ENCODE measurements around the gene FBXO2.

FBXO2 gene

DNA sequence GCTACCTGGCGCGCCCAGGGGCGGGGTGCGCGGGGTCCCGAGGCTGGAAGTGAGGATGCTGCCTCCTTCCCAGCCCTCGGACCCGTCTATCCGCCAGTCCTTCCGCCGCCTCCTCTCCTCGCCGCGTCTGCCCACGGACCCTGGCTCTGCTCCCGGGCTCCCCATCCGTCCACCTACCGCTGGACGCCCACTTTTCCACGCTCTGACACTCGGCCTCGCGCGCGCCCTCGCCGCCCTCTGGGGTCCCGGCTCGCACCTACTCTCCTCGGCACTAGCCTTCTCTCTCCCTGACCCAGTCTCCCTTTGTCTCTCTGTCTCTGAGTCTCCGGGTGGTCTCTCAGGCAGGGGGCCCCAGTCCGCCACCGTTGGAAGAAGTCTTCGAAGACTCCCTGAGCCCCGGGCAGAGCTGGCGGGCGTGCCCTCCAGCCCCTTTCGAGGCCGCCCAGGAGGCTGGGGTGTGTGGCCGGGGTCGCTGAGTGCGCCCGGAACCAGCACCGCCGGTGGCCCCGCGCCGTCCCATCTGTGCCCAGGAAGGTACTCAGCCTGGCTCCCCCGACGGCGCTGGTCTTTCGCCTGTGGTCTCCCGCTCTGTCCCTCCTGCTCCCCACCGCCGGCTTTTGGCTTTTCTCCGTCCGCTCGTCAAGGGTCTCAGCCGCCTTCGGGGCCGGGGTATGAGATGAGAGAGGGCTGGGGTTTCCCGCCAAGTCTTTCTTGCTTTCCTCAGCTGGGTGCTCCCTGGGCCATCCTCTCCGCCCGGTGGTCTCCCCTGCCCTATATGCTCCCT, 37.9 kb upstream of the FBXO2 start:
- H3K4me1 ChIP-seq (ENCODE audit: control insufficient read depth, insufficient read depth, low read length), result no peaks in the 10 kb centered on the region
- no peak overlapping the region for H3K4me3 ChIP-seq (ENCODE audit: low read length)
- H3K36me3 ChIP-seq (ENCODE audit: control insufficient read depth, insufficient read depth, low read length), result no peaks in the 10 kb centered on the region
- no peak overlapping the region for H3K27ac ChIP-seq (ENCODE audit: low read depth, low read length)
- no peak overlapping the region for H3K9ac ChIP-seq (ENCODE audit: low read length)
- H3K27me3 ChIP-seq (ENCODE audit: control insufficient read depth, insufficient read depth, low read length), result peaks cover 20% of the 10 kb centered on the region

DNA sequence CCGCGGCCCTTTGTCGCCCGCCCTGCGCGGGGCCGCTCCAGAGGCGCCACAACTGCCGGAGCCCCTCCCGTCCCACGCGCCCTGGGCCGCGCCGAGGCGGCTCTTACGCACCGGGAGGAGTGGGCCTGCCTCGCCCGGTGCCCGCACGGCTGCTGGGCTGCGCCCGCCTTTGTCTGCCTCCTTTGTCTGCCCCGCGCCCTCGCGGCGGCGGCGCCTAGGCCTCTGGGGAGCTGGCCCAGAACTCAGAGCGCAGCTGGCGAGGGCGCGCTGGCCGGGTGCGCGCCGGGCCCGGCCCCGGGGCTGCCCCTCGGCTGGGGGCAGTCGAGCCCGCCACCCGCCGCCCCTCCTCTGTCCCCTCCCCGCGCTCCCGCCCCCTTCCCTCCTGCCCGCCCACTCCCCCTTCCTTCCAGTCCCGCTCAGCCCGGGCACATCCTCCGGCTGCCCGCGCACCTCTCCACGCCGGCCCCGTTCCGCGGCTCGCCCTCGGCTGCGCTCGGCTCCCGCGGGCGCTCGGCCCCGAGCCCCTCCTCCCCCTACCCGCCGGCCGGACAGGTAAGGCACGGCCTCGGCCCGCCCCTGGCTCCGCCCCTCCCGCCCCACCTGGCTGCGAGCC, 37.2 kb upstream of the FBXO2 start, which contains the start of gene DRAXIN:
TSS of gene DRAXIN (plus strand) at position 409 of the 613 bp plus-strand sequence. CDS start 14,549 bp downstream, outside the sequence.
- Histone ChIP-seq H3K27ac (ENCODE audit: low read depth, low read length) (no peak within 1 kb of the TSS), H3K27me3 (ENCODE audit: control insufficient read depth, insufficient read depth, low read length) (peaks cover 20% of the 10 kb centered on the region), H3K4me1 (ENCODE audit: control insufficient read depth, insufficient read depth, low read length) (no peaks in the 10 kb centered on the region), H3K9ac (ENCODE audit: low read length) (no peak within 1 kb of the TSS), H3K4me3 (ENCODE audit: low read length) (no peak within 1 kb of the TSS), H3K36me3 (ENCODE audit: control insufficient read depth, insufficient read depth, low read length) (no peaks in the 10 kb centered on the region)

DNA sequence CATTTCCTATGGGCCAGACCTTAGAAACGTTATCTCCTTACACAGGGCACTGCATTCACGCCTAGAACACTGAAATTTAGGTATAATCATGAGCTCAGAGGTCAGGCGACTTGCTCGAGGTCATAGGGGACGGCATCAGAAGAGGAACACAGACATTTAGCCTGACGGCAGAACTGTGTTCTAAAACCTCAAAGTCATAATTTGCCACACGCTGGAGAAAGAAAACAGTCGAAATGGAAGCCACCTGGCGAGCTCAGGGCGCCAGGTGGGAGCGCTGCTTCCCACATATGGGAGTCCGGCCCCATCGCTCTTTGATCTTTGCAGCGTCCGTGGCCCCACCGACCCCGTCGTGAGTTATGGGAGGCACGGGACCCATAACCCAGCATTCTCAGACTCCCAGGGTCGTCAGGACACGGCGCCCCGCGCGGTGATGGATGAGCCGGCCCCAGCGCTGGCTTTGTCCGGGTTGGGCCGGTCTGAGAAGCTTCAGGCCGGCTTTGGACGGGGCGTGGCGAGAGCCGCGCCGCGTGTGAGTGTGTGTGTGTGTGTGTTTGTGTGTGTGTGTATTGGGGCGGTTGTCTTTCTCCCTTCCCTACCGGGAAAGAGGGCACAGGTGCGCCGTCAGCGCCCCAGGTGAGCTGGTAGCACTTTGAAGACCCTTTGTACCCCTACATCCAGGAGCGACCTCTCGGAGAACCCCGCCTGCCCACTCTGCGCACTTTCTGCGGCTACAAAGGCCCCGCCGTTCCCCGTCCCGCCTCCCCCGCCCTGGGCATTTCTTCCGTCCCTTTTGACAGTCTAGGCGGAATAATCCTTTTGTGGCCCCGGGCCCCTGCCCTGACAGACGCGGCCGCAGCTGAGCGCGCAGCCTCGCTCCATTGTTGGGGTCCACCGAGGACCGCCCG, 36.4 kb upstream of the FBXO2 start:
- Histone ChIP-seq H3K4me3 (ENCODE audit: low read length) (no peak overlapping the region), H3K27ac (ENCODE audit: low read depth, low read length) (no peak overlapping the region), H3K27me3 (ENCODE audit: control insufficient read depth, insufficient read depth, low read length) (peaks cover 20% of the 10 kb centered on the region)

DNA sequence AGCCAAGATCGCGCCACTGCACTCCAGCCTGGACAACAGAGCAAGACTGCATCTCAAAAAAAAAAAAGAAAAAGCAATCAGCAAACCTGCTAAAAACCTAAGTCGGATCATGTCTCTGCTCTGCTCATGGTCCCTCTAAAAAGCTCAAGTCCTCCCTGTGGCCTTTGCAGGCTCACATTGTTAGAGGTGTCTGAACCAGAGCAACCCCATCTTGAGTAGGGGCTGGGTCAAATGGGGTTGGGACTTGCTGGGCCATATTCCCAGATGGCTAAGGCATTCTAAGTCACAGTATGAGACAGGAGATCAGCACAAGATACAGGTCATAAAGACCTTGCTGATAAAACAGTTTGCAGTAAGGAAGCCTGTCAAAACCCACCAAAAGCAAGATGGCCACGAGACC, 34.3 kb upstream of the FBXO2 start:
- H3K9ac ChIP-seq (ENCODE audit: low read length), result no peak overlapping the region
- peaks cover 14% of the 10 kb centered on the region for H3K27me3 ChIP-seq (ENCODE audit: control insufficient read depth, insufficient read depth, low read length)
- H3K27ac ChIP-seq (ENCODE audit: low read depth, low read length), result no peak overlapping the region
- H3K4me3 ChIP-seq (ENCODE audit: low read length), result no peak overlapping the region
- no peaks in the 10 kb centered on the region for H3K36me3 ChIP-seq (ENCODE audit: control insufficient read depth, insufficient read depth, low read length)
- no peaks in the 10 kb centered on the region for H3K4me1 ChIP-seq (ENCODE audit: control insufficient read depth, insufficient read depth, low read length)

More for the DNA sequence above, 36.4 kb upstream of the FBXO2 start:
- H3K9ac ChIP-seq (ENCODE audit: low read length), result no peak overlapping the region
- no peaks in the 10 kb centered on the region for H3K4me1 ChIP-seq (ENCODE audit: control insufficient read depth, insufficient read depth, low read length)
- no peaks in the 10 kb centered on the region for H3K36me3 ChIP-seq (ENCODE audit: control insufficient read depth, insufficient read depth, low read length)

DNA sequence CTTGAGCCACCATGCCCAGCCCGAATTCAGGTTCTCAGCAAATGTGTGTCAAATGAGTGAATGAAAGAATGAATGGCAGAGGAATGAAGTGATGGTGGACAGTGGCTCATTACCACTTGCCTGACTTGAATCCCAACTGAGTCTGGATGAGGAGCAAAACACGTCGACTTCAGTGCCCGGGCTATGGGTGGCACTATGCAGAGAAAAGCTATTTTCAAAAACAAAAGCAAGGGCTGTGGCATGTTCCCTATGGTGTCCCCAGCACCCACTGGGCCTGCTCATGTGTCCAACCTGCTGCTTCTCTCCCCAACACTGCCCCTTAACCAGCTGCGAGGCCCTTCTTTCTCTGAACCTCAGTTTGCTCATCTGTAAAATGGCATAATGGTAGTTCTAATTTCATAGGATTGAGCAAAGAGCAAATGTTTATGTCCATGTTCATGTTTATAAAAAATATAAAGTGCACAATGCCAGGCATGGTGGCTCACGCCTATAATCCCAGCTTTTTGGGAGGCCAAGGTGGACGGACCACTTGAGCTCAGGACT, 31.1 kb upstream of the FBXO2 start:
- Histone ChIP-seq H3K9ac (ENCODE audit: low read length) (no peak overlapping the region), H3K36me3 (ENCODE audit: control insufficient read depth, insufficient read depth, low read length) (no peaks in the 10 kb centered on the region), H3K27ac (ENCODE audit: low read depth, low read length) (no peak overlapping the region), H3K4me1 (ENCODE audit: control insufficient read depth, insufficient read depth, low read length) (no peaks in the 10 kb centered on the region), H3K4me3 (ENCODE audit: low read length) (no peak overlapping the region), H3K27me3 (ENCODE audit: control insufficient read depth, insufficient read depth, low read length) (peaks cover under 1% of the 10 kb centered on the region)

DNA sequence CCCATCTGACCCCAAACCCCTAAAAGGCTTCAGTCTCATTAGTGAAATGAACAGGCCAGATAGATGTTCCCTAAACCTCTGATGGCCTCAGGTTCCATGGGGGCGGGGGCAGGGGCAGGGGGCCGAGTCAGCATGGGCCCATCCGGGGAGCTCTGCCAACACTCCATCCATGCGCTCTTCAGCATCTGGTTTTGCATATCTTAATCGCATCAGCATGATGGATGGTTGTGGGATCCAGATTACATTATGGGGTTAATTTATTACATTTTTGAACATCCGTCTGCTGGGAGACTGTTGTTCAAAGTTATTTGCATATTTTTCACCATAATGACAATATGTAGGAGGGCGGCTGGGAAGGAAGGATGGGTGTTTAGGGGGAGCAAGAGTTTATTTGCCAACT, 29.8 kb upstream of the FBXO2 start:
- Histone ChIP-seq H3K36me3 (ENCODE audit: control insufficient read depth, insufficient read depth, low read length) (no peaks in the 10 kb centered on the region), H3K27me3 (ENCODE audit: control insufficient read depth, insufficient read depth, low read length) (no peaks in the 10 kb centered on the region), H3K9ac (ENCODE audit: low read length) (no peak overlapping the region), H3K4me3 (ENCODE audit: low read length) (no peak overlapping the region), H3K4me1 (ENCODE audit: control insufficient read depth, insufficient read depth, low read length) (no peaks in the 10 kb centered on the region), H3K27ac (ENCODE audit: low read depth, low read length) (no peak overlapping the region)

DNA sequence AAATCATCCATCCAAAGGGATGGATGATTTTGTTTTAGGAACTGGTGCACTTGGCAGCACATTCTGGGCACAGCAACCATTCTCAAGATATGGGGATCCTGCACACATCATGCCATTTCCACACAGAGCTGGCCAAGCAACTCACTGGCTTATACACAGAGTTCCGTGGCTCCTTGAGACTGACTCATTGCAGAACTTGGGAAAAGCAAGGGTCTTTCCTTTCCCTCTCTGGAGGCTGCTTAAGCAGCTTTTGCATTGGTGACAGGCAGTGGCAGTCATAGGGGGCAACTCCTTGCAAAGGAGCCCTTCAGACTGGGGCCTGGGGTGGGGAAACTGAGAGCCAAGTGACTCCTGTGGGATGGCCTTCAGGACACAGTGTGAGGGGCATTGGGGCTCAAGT, 28.6 kb upstream of the FBXO2 start:
- H3K36me3 ChIP-seq (ENCODE audit: control insufficient read depth, insufficient read depth, low read length), result no peaks in the 10 kb centered on the region
- no peak overlapping the region for H3K9ac ChIP-seq (ENCODE audit: low read length)
- no peaks in the 10 kb centered on the region for H3K27me3 ChIP-seq (ENCODE audit: control insufficient read depth, insufficient read depth, low read length)
- no peak overlapping the region for H3K4me3 ChIP-seq (ENCODE audit: low read length)
- H3K4me1 ChIP-seq (ENCODE audit: control insufficient read depth, insufficient read depth, low read length), result no peaks in the 10 kb centered on the region
- H3K27ac ChIP-seq (ENCODE audit: low read depth, low read length), result no peak overlapping the region

DNA sequence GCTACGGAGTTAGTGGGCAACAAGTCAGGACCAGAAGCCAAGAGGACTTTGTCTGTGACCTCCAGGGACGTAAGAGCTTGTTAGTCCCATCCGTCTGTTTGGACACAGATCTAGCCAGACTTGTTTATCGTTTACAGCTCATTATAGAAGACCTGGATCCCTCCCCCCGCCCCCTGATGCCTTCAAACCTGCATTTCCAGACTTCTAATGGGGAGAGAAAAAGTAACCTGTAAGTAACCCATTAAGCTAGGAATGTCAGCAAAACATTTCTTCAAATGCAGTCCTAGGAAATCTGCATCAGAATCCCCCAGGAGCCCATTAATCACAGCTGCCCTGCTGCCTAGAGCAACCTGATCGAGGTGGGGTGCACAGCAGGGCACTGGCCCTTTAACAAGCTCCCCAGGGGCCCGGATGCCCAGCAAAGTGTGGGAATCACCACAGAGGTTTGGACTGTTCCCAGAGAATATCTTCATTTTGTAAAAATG, 28.1 kb upstream of the FBXO2 start:
- H3K27me3 ChIP-seq (ENCODE audit: control insufficient read depth, insufficient read depth, low read length), result no peaks in the 10 kb centered on the region
- no peak overlapping the region for H3K4me3 ChIP-seq (ENCODE audit: low read length)
- no peak overlapping the region for H3K27ac ChIP-seq (ENCODE audit: low read depth, low read length)
- H3K9ac ChIP-seq (ENCODE audit: low read length), result no peak overlapping the region
- H3K36me3 ChIP-seq (ENCODE audit: control insufficient read depth, insufficient read depth, low read length), result no peaks in the 10 kb centered on the region
- H3K4me1 ChIP-seq (ENCODE audit: control insufficient read depth, insufficient read depth, low read length), result no peaks in the 10 kb centered on the region

DNA sequence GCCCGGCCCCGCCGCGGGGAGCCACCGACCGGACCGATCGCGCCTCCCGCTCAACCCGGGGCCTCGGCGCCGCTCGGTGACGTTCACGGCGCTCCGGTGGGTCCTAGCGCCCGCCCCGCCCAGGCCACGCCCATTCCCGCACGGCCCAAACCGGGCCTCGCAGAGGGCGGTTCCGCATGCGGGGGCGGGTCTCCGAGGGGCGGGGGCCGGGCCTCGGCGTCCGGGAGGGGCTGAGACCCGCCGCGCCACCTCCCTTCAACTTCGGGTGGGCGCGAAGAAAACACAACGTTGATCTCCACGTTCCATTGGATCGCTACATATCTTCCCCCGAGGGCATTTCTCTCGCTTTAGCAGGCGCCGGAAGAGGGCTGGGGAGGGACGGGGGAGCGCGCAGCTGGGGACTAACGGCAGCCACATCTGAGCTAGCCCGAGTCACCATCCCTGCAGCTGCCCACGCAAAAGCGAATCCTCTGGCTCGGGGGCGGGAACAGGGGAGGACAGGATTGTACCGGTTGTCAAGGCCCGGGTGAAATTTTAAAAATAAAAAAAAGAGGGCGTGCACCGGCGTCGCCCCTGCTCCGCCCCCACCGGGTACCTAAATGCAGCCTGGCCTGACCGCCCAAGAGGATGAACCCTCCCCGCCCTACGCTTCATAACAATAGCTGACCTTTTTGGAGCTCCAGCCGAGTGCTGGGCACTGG, 27.0 kb upstream of the FBXO2 start, which contains the start of gene MAD2L2:
TSS of gene MAD2L2 (minus strand) at position 78 of the 701 bp plus-strand sequence. CDS start 547 bp downstream, outside the sequence.
- H3K4me3 ChIP-seq (ENCODE audit: low read length), result peak within 1 kb of the TSS; percentile 77
- H3K36me3 ChIP-seq (ENCODE audit: control insufficient read depth, insufficient read depth, low read length), result peaks cover 2% of the 10 kb centered on the region
- peak within 1 kb of the TSS; percentile 77 for H3K9ac ChIP-seq (ENCODE audit: low read length)
- peak within 1 kb of the TSS; percentile 81 for H3K27ac ChIP-seq (ENCODE audit: low read depth, low read length)
- no peaks in the 10 kb centered on the region for H3K27me3 ChIP-seq (ENCODE audit: control insufficient read depth, insufficient read depth, low read length)
- H3K4me1 ChIP-seq (ENCODE audit: control insufficient read depth, insufficient read depth, low read length), result no peaks in the 10 kb centered on the region

DNA sequence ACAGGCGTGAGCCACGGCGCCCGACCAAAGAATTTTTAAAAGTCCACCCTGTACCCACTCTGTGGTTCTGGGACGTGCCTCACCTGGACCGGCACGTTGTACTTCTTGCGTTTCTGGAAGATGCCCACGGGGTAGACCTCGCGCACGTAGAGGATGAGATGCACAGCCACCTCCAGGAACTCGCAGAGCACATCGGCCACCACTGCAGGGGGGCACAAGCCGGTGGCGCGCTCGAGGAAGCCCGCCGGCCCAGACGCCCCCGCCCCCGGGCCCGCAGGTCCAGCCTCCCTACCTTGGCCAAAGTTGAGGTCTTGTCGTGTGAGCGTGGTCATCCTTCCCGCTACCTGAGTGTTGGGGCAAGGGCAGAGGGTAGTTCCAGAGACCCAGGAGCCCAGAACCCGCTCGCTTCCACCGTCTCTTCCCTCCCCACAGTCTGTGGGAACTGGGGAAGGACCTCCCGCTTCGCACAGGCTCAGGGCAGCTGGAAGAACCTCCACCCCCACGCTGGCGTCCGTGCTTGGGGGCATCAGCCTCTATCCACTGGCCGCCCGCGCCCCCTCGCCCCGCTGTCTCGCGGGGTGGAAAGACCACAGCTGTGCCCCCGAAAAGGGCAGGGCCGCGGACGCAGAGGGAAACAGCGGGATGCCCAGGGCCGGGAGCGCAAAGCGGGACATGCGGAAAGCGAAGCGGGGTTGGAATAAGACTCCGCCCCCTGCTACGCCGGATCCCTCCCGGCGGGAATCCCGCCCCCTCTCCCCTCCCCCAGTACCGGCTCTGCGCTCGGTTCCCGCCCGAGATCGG, 26.2 kb upstream of the FBXO2 start:
- Histone ChIP-seq H3K36me3 (ENCODE audit: control insufficient read depth, insufficient read depth, low read length) (peaks cover 5% of the 10 kb centered on the region), H3K9ac (ENCODE audit: low read length) (peak overlapping the region; percentile 19), H3K4me3 (ENCODE audit: low read length) (peak overlapping the region; percentile 77), H3K4me1 (ENCODE audit: control insufficient read depth, insufficient read depth, low read length) (no peaks in the 10 kb centered on the region), H3K27me3 (ENCODE audit: control insufficient read depth, insufficient read depth, low read length) (no peaks in the 10 kb centered on the region), H3K27ac (ENCODE audit: low read depth, low read length) (peak overlapping the region; percentile 81)

DNA sequence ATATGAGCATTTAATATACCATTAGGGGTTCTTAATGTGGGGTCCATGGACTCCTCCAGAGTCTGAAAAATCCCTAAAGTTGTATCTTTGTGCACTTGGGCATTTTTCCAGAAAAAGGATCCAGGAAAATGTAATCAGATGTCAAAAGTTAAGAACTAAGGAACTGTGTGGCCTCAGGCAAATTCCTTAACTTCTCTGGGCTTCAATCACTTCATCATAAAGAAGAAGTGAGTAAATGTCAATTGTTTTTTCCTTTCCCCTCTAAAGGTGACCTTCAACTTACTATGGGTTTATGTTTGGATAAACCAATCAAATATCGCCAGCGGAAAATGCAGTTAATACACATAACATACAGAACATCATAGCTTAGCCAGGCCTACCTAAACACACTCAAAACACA, 24.2 kb upstream of the FBXO2 start:
- H3K27me3 ChIP-seq (ENCODE audit: control insufficient read depth, insufficient read depth, low read length), result no peaks in the 10 kb centered on the region
- H3K9ac ChIP-seq (ENCODE audit: low read length), result no peak overlapping the region
- no peak overlapping the region for H3K27ac ChIP-seq (ENCODE audit: low read depth, low read length)
- H3K36me3 ChIP-seq (ENCODE audit: control insufficient read depth, insufficient read depth, low read length), result peaks cover 8% of the 10 kb centered on the region
- no peaks in the 10 kb centered on the region for H3K4me1 ChIP-seq (ENCODE audit: control insufficient read depth, insufficient read depth, low read length)
- H3K4me3 ChIP-seq (ENCODE audit: low read length), result no peak overlapping the region
